Middle frontal gyrus (tissue), 1 donor: ENCODE measurements around the gene PTCD2.

Experiments
- DNase-seq: peaks from one replicate; pipeline ENCODE4 v3.0.0-alpha.2; 2015; ENCODE audit warnings: low spot score; ENCODE audit errors: extremely low spot score

PTCD2 gene

DNA sequence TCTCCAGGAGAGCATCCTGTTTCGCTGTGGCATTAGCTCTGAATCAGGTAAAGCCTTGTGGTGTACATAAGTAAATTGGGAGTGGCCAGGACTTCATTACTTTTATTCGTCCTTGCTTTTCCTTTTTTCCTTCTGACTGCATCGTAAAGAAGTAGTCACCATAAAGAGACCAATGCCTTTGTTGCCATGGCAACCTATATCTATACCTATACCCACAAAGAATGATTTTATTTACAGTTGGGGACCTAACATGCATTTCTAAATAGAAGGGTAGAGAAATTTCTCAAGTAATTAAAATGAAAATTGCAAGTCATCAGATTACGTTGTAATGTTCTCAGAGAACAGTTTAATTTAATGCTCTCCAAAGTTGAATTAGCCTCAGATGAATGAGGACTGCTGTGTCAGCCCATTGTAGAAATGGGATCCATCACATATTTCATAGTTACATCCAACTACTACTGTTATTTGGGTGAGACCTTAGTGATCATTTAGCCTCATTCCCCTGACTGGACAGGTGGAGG, 18.6 kb downstream of the PTCD2 start:
- DNase-seq: no peak

DNA sequence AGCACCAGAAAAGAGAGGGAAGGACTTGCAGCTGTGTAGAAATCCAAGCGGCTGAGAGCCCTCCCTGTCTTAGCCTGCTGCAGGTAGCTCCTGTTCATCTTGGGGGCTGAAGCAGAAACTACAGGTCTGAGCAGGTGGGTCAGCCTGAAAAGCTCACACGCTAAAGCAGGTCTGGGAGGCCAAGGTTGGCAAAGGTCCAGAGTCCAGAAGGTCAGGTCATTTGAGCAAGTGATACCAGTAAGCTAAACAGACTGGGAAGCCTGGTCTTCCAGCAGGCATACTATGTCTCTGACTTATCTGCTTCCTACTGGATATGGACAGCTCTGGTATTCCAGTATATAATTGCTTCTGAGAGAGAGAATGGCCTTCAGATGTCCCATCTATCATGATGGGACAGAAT, 26.2 kb downstream of the PTCD2 start:
- no peak for DNase-seq

GRCh38 chr5:72347801-72348308, 27.7 kb downstream of the PTCD2 start:
- DNase-seq: no peak

- DNase-seq: no peak
Observed at GRCh38 chr5:72351376-72351775, 31.2 kb downstream of the PTCD2 start.

- no peak for DNase-seq
Observed at GRCh38 chr5:72352616-72353015, 32.4 kb downstream of the PTCD2 start.

DNA sequence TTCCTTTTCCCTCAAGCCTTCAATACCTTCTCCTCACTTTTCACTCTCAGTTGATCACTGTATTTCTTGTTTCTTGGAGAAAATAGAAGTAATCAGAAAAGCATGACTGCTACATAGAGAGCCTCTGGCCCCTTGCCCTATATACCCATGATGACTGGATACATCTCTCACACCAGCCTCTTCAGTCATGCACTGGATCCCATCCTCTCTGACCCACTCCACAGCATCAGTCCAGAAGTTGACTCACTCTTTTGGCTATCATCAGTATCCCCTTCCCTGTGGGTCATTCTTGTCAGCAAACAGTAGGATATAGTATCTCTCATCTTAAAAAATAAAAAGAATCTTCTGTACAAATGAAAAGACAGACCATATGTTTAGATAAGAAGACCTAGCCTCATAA, 32.9 kb downstream of the PTCD2 start:
- DNase-seq: no peak

GRCh38 chr5:72355706-72356299, 35.6 kb downstream of the PTCD2 start:
- DNase-seq: no peak

GRCh38 chr5:72356361-72356760, 36.2 kb downstream of the PTCD2 start:
- DNase-seq: no peak

DNA sequence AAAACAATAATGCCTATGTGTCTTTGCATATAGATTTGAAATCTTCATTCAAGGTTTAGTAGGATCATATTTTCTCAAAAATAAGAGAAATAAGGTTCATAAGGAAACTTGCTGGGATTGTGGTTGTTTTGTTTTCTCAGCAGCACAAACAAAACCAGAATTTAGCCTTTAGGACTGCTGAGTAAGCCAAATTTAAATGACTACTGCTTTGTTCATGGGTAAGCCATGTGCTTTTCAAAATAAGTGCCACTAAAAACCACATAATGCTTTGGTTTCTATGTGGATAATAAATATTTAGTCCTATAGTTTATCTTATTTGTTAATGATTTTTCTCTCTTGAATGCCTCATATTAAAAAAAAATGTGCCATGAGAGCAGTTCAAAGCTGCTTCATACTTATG, 38.8 kb downstream of the PTCD2 start:
- no peak for DNase-seq

DNA sequence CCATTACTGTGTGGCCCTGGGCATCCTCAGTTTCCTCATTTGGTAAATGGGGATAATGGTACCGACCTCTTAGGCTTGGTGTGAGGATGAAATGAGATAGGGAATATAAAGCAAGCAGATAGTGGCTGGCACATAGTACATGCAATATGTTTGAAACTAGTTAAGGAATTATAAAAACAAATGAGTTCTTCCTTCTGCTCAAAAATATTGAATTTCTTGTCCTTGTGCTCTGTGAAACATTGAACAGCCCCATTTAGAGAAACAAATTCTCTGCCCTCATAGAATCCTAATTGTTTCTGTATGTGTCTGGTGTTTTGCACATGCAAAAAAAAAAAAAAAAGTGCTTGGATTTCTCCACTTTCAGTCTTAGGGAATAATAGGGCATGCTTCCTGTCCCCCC, 39.7 kb downstream of the PTCD2 start:
- no peak for DNase-seq

DNA sequence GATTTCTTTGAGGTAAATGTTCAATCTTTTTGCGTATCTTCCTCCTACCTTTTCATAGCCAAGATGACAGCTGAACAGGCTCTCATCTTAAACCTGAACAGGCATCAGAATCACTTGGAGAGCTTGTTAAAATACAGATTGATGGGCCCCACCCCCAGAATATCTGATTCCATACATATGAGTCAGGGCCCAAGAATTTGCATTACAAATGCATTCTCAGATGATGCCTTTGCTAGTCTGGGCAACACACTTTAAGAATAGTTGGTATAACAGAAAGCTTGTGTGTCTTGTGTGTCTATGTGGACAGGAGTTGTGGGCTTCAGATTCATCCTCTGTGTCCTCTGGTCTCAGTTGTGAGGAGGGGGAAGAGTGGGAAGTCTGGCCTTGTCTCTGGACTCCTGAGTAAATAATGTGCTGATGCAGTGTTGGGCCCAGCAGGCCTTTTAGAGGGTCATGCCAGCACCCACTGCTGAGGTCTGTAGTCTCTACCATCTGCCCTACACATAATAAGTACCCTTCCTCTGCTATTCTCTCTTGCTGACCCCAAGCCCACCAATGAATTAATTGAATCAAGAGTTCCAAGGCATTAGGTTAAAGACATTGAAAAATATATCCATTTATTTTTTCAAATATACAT, 43.1 kb downstream of the PTCD2 start:
- no peak for DNase-seq

DNA sequence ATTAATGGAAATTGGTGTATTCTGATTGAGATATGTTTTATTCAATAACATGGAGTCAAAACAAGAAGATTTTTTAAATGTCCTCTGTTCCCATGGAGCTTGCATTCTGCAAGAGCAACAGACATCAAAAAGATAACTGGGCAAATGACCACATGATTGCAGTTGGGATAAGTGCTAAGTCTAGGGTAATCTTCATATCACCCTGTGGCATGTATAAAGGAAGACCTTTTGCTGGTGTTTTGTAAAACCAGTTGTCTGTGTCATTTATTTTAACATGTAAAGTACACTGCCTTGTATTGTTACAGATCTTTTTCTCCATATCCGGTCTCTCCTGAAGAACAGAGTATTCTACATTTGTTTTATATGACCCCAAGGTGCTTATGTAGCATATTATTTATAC, 44.0 kb downstream of the PTCD2 start:
- no peak for DNase-seq

GRCh38 chr5:72364951-72365350, 44.8 kb downstream of the PTCD2 start:
- no peak for DNase-seq

DNA sequence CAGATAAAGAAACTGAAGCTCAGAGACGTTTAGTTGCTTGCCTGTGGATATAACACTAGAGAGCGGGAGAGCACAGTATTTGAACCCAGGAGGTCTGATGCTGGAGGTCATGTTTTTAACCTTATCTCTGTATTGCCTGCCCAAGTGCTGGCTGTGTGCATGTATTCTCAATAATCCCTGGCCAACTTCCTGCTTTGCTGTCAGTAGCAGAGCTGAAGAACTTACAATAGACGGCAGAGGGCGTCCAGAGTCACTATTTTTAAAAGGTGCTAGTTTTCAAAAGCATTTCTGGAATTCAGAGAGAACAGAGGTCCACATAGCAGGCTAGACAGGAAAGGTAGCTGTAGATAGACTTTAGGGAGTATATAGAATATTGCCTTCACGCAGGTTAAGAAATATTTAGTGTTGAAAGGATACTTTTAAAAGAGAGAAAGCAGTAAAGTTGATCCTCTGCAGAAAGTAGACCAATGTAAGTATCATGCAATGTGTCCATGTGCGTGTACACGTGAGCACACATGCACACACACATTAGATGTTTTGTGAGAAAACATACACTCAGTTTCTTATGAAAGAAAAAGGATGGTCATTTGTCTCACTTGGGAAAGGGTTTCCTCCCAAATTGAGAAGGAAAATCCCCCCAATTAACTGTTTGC, 46.3 kb downstream of the PTCD2 start:
- peak; percentile 63 for DNase-seq

DNA sequence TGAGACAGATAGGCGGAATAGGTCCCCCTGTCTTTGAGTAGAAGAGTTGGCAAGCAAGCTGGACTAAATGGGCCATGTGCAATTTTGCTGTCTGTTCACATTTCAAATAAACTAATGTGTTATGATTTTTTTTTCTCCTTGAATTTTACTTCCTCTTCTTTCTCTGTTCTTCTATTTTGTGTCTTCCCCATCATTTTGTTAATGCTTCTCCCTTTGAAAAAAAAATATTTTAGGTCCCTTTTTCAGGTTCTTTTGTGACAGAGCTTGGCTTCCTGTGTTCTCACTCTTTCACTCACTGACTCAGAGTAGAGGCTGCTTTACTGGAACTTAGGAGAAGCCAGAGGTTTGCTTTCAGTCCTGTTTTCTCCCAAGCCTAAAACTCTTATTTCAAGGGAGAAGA, 48.1 kb downstream of the PTCD2 start:
- DNase-seq: no peak

- no peak for DNase-seq
Observed at GRCh38 chr5:72369301-72369700, 49.1 kb downstream of the PTCD2 start.

DNA sequence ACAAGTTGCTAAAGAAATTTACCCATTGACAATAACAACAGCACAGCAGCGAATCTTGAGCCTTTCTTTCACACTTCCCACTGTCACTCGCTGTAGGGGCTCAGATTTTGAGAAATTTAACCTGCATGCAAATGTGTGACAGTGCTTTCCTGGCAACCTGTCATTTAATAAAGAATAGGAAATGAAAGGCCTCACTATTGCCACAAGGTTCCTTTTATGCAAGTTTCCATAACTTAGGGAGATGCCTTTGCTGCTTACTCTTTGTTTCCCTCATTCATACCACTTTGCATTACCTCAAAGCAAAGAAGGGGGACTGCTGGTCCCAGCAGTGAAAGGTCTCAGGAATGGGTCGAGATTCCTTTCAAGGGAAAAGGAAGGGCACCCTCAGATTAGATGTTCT, 49.5 kb downstream of the PTCD2 start:
- no peak for DNase-seq

- no peak for DNase-seq
Observed at GRCh38 chr5:72372331-72372730, 52.2 kb downstream of the PTCD2 start.

DNA sequence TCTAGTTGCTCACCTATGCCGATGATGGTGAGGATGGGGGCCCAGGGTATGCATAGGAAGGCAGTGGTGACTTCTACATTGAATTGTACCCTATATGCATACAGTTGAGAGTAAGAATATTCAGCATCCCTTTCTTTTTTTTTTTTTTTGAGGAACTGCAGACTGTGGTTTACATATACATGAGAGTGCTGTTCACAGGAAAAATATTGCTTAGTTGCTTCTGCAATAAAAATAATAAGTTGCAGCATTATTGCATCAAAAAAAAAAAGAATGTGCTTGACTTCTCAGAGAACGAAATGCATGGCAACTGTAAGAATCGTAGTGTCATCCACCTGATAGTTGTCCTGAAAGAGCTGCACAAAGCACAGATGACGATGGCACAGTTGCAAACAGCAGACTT, 52.8 kb downstream of the PTCD2 start:
- no peak for DNase-seq

DNA sequence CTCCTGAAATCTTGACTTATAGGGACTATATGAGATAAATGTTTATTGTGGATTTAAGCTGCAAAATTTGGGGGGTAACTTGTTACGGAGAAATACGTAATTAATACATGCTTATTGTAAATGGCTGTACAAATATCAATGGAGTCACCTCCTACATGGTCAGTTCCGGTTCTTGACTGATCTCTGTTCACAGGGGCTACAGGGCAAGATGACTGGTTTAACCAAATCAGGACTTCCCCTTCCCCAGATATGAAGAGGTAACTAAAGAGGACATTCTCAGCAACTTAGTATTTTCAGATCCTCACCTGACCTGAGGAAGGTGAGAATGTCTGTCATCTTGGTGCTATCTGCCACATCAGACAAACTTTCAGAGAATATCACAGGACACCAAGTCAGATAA, 54.7 kb downstream of the PTCD2 start:
- no peak for DNase-seq

DNA sequence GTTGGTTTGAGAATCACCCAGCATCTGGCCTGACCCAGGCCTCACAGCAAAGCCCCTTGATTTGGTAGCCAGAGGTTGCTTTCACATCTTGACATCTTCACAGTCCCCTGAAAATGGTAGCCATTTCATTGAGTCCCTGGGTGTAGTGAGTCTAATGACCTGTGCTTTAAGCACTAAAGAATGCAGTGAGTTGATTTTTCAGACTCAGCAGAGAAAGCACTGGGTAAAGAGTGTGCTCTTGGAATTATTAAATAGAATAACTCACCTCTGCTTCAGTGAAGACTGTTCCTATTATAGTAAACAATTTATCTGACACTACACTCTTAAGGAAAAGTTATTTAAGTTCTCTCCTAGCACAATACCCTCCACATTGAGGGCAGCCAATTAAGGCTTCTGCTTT, 56.2 kb downstream of the PTCD2 start:
- DNase-seq: no peak

DNA sequence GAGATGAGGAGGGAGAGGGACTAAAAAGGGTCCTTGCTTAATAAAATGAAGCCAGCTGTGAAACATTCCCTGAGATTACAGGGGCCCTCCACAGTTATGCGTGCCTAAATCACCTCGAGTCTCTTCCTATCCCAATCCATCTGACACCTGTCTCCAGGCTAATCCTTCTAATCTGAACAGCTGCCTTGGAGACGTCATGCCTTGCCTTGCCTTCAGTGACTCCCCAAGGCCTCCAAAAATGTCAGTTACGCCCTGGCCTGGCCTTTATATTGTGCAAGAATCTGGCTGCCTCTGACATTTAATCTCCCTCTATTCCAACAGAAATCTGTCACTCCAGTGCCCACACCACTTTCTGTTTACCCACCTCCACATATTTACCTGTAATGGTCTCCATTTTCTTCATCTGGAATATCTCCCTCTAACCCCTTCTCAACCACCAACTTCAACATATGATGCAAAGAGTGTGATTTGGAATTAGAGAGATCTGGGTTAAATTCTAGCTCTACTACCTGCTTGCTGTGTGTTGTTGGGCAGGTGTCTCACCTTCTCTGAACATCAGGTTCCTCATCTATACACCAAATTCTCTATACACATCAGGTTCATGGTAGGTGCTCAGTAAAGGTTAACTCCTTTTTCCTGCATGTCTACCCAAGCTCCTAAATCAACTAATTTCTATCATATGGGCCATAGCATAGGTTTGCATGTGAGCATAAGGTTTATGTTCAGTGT, 57.9 kb downstream of the PTCD2 start:
- no peak for DNase-seq
